GM18868 (cell line): ENCODE measurements around the gene SRP9.
A peak's percentile ranks its signal among the peaks of the same experiment; 100 is the strongest.
"Not testable (repeated sequence)": the region's sequence is repeated elsewhere in the genome, so short reads cannot be mapped to it uniquely, and the experiment has no call there.

Experiments used
- ATAC-seq: cut with Tn5 transposase; IDR thresholded peaks from one replicate; pipeline ENCODE4 v1.9.1; 2021; ENCODE audit warnings: mild to moderate bottlenecking, moderate library complexity; ENCODE audit not compliant: unreplicated experiment

The SRP9 gene

DNA sequence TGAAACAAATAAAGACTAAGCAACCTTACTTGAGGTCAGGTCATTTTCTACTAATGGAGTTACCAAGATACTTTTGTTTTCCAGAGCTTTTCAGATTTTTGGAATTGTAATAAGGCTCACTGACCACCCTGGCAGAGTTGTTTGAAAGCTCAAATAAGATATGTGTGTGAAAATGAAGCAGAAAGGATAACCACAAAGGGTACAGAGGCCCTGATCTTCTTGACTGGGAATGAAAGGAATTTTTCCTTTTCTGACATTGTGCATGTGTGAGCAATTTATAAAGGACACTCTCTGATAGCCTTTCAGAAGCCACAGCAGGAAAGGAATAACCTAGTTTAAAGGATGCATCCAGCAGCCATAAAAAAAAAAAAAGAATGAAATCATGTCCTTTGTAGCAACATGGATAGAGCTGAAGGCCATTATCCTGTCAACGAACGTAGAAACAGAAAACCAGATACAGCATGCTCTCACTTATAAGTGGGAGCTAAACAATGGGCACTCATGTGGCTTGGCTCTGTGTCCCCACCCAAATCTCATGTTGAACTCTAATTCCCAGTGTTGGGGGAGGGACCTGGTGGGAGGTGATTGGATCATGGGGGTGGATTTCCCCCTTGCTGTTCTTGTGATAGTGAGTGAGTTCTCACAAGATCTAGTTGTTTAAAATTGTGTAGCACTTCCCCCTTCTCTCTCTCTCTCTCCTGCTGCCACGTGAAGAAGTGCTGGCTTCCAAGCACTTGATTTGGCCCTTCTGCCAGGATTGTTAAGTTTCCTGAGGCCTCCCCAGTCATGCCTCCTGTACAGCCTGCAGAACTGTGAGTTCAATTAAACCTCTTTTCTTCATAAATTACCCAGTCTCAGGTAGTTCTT is 3.1 kb upstream of the SRP9 start:
- no peak for ATAC-seq

DNA sequence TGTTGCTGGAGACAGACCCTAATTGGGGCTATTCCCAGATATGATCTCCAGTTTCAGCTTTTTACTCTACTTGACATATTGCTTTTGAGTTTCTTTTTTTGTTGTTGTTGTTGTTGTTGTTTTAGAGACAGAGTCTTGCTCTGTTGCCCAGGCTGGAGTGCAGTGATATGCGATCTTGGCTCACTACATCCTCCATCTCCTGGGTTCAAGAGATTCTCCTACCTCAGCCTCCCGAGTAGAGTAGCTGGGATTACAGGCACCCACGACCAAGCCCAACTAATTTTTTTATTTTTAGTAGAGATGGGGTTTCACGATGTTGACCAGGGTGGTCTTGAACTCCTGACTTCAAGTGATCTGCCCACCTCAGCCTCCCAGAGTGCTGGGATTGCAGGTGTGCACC is 1.3 kb upstream of the SRP9 start:
- ATAC-seq = no peak

DNA sequence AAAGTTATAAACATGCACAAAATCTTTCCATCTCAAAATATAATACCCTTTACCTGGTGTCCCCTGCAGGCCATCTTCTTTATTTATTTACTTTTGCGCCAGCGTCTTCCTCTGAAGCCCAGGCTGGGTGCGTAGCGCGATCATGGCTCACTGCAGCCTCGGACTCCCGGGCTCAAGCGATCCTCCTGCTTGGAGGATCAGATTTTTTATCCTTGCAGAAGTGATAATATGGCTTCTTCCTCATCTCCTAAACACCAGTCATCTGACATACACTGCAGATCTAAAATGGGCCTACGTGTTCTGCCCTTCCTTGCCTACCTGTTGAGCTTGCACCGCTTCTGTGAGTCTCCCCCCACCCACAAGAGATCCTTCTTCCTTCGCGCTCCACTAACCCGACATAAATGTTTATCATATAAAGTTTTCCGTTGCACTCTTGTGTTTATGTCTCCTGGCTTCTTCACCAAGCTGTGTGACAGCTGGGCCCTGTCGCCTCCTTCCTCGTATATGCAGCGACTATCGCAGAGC is 506 bp upstream of the SRP9 start:
- ATAC-seq = peak; percentile 15

DNA sequence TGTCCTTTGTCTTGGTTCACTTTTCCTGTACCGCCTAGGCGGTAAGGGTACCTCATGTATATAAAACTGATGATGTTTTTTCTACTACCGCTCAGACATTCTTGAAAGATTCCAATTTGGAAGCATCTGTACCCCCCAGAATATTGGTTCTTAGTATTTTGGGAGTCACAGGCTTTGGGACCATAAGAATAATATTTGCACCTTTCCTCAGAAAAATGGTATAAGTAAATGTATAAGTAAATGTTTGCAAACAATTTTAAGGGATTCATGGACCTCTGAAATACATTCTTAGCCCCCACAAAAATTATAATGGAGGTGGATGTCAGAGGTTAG is 677 bp downstream of the SRP9 start:
- ATAC-seq = no peak

DNA sequence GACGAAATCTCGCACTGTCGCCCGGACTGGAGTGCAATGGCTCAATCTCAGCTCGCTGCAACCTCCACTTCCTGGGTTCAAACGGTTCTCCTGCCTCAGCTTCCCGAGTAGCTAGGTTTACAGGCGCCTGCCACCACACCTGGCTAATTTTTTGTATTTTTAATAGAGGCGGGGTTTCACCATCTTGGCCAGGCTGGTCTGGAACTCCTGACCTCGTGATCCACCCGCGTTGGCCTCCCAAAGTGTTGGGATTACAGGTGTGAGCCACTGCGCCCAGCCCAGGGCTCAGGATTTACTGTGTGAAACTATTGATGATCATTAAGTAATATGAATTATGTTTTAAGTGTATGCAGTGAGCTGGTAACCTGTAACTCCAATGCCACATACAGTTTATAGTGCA is 1.5 kb downstream of the SRP9 start:
- ATAC-seq = not testable (repeated sequence)

DNA sequence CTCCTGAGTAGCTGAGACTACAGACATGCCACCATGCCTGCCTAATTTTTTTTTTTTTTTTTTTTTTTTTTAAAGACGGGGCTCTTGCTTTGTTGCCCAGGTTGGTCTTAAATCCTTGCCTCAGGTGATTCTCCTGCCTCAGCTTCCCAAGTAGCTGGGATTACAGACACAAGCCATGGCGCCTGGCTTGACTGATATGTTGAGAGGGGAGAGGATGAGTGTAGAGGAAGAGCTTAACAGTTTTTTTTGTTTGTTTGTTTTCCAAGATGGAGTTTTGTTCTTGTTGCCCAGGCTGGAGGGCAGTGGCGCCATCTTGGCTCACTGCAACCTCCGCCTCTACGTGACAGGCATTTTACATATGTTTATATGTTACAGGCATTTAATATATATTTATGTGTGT is 2.5 kb downstream of the SRP9 start:
- ATAC-seq = no peak

DNA sequence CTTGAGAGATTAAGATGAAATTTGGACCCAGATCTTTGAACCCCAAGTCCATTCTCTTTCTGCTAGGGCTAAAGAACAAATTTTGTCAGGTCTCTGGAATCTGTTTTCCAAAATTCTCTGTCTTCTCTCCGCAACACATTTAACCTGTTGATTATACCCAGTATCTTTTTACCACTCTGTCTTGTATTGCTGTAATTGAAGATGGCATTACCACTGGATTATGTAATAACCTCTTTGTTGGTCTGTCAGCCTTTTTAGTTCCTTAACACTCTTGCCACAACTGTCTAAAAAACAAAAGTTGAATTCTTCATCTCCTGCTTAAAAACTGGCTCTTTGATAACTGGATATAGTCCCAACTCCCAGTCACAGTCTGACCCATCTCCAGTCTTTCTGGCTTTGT is 3.0 kb downstream of the SRP9 start:
- no peak for ATAC-seq

DNA sequence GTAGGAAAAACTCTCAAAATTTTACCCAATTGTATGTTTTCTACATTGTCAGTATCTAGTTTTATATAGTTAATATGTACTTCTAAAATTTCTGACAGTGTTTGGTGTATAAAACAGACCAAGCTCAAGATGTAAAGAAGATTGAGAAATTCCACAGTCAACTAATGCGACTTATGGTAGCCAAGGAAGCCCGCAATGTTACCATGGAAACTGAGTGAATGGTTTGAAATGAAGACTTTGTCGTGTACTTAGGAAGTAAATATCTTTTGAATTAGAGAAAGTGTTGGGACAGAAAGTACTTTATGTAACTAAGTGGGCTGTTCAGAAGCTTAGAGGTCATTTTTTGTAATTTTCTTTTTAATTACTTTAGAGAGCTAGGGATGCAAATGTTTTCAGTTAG is 11.5 kb downstream of the SRP9 start:
- not testable (repeated sequence) for ATAC-seq

DNA sequence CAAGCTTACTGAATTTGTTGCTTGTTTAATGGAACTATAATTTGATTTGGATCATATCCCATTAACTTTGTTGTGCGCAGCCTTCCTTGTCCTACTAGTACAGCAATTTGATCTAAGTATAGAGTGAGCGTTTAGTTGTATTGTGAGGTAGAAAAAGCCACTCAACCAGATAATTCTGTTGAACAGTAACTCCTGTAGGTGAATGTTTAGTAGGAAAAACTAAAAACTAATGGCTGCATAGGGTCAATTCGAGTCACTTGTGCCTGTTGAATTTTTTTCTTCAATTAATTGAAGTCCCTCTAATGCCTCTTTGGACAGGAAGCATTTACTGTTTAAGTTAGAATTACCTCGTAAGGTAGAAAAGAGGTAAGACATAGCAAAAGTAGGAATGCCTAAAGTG is 17.3 kb downstream of the SRP9 start:
- ATAC-seq = no peak

DNA sequence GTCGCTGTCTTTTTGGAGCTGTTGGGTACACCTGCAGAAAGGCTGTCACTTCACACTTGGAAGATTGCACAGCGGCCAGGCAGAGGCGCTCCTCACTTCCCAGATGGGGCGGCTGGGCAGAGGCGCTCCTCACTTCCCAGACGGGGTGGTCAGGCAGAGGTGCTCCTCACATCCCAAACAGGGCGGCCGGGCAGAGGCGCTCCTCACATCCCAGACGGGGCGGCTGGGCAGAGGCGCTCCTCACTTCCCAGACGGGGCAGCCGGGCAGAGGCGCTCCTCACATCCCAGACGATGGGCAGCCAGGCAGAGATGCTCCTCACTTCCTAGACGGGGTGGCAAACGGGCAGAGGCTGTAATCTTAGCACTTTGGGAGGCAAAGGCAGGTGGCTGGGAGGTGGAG is 18.5 kb downstream of the SRP9 start:
- ATAC-seq = not testable (repeated sequence)

DNA sequence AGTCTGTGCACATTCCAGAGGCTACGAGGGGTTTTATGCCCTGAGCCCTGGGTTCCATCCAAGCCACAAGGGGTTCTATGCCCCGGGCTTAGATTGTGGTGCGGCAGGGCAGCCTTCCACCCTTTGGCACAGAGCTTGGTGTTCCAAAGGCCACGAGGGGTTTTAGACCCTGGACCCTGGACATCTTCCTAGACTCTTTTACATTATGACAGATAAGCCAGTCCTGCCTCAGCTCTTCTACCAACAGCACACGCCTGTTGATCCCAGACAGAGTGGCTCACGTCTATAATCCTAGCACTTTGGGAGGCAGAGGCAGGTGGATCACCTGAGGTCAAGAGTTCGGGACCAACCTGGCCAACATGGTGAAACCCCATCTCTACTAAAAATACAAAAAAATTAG is 23.5 kb downstream of the SRP9 start:
- ATAC-seq = not testable (repeated sequence)

DNA sequence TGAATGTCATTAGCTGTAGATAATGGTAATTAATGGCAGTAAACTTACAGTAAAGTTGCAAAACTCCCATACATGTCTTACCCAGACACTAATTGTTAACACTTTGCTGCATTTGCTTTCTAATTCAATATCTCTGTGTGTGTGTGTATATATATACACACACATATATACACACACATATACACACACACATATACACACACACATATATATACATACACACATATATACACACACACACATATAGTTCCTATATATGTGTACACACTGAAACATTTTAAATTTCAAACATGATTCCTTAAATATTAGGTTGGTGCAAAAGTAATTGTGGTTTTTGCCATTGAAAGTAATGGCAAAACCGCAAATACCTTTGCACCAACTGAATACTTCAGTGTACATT is 28.6 kb downstream of the SRP9 start:
- ATAC-seq = no peak

DNA sequence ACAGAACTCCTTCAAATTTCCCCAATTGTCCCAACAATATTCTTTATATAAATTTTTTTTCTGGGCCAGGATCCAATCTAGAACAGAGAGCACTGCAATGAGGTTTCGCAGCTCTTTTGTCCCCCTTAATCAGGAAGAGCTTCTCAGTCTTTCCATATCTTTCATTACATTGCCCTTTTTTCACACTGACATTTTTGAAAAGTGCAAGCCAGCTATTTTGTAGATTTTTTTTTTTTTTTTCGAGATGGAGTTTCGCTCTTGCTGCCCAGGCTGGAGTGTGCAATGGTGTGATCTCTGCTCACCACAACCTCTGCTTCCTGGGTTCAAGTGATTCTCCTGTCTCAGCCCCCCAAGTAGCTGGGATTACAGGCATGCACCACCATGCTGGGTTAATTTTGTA is 29.1 kb downstream of the SRP9 start:
- ATAC-seq = not testable (repeated sequence)

DNA sequence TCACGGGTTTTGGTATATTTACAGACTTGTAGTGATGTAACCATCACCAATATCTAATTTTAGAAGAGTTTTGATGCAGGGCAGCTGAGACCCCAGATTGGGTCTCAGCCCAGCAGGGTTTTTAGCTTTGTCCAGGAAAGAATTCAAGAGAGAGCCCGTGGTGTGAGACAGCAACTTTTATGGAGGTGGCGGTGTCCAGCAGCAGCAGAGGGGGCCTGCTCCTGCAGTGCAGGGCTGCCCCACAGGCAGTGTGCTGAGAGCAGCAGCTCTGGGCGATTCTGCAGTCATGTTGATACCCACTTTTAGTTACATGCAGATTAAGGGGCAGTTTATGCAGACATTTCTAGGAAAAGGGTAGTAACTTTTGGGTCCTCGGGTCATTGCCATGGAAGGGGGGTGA is 30.5 kb downstream of the SRP9 start:
- ATAC-seq = no peak

DNA sequence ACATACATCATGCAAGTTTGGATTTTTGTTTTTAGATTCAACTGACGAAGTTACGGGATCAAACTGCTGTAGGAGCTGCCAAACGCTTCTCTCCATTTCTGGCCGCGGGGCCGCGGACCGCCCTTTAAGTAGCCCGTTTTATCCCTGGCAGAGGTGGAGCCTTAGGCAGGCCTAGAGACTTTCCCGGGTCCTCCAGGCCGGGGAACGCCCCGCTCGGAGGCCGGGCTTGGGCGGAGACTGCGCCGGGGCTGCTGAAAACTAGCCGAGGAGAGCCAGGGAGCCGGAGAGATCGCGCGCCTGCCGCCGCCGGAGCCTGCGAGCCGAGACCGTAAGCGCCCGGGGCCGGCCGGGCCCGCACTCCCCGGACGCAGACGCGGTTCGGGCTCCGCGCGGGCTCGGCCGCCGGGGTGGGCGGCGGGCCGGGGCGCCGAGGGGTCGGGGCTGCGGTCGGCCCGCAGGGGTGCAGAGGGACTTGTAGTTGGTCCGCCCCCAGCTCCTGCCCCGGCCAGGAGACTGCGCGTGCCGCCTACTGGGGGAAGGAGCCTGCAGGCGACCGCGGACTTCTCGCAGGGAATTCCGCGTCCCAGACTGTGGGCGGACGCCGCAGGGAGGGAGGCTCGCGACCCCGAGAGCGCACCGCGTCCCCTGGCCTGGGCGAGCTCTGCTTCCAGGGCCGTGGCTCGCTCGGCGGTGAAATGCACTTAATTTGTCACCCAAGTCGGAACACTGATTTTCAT is 32.4 kb downstream of the SRP9 start, which contains the start of gene EPHX1:
EPHX1 (plus strand) TSS at position 283 of the 737 bp plus-strand sequence. CDS start 18,606 bp downstream, outside the sequence.
- peak; percentile 98 for ATAC-seq

DNA sequence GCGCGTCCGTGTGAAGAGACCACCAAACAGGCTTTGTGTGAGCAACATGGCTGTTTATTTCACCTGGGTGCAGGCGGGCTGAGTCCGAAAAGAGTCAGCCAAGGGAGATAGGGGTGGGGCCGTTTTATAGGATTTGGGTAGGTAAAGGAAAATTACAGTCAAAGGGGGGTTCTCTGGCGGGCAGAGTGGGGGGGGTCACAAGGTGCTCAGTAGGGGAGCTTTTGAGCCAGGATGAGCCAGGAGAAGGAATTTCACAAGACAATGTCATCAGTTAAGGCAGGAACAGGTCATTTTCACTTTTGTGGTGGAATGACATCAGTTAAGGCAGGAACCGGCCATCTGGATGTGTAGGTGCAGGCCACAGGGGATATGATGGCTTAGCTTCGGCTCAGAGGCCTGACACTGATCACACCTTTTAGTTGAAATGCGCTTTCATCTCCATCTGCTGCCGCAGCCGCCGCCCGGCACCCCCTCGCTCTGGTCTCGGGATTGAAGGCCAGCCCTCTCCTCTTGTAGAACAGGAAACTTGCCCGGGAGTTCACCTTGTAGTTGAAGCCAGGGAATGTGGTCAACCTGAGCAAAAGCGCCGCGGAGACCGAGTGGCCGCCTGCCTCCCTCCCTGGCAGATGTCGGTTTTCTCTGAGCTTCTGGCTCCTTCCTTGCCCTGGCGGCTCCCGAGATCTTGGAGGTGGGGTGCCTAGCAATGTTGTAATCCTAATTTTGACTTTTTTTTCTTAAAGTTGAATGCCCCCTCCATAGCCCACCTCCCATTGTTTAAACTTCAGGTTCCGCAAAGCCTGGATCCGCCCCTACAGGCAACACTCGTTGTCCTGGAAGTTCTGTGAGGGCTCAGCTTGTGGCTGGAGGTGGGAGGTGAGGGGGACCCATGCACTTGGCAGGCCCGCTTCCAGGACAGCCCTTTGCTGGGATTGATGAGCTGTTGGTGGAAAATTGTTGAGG is 33.2 kb downstream of the SRP9 start:
- not testable (repeated sequence) for ATAC-seq

DNA sequence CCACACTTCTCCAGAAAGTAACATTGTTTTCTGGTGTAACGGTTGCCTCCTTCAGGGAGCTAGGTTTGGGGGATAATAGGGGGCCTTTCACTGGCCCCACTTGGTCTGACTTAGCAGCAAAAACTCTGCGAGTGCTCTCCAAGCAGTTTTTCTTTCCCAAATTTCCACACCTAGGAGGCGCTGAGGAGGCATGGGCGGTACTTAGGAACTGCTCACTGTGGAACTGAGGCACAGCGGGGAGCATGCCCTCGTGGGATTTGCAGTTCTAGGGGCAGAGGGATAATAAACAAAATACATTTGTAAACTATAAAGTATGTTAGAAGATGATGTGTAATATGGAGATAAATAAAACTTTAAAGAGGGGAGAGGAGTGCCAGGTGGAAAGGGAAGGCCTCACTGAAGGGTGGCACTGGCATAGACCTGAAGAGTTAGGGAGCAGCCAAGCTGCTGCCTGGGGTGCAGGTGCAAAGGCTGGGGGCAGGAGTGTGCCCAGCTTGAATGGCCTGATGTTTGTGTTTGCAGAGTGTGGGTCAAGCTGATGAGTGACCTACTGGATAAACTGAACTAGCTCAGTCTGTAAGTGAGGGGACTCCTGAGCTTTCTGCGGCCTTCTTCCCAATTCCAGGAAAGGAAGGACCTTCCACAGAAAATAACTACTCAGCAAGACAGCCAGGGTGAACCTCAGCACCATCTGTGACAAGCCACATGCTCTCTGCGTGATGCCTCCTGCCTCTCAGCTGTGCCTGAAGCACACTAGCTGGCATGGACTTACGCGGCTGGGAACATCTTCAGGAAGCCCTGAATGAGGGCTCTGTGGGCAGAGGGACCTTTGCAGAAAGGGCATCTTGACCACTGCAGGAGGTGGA is 34.2 kb downstream of the SRP9 start:
- ATAC-seq = no peak

DNA sequence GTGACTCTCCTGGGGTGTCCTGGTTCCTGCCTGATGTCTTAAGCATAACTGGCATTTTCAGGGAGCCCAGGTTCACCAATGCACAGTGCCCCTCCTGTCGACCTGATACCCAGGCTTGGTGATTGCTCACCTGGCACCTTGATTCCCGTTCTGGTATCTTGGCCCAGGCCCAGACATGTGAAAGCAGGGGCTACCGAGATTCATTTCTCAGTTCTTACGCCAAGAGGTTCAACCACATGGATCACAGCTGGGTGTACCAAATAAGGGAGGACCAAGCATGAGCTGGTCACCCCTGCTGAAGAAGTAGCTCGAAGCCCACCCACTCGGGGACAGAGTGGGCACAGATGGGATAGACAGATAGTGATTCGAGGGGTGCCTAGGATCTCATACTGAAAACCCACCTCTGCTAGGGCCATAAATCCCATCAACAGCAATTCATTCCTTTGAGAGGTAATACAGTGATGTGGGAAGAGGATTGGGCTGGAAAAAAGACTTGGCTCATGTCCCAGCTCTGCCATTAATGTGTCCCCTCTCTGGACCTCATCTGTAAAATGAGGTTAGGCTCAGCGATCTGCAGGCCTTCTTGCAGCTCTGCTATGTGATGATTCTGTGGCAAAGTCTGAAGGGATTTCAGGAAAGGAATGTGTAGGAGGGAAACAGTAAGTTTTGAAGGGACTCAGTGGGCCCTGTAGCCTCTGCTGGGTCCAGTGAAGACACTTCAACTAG is 35.0 kb downstream of the SRP9 start:
- ATAC-seq = no peak
